Heart left ventricle (tissue), 13 donors: ENCODE data around the gene PIF1.

Experiments used
- POLR2A ChIP-seq, 2 donors: fragments of 450-650 bp; IDR thresholded peaks; one replicate each; pipeline ENCODE4 v1.6.1; 2017; ENCODE audit warnings: antibody characterized with exemption in 2 of 2, mild to moderate bottlenecking in 2 of 2, moderate library complexity in 2 of 2
- TF ChIP-seq, protein P1 (sequence below), 12 donors: fragments of 200-600 bp; sonication (generic) in 4 of 12; IDR thresholded peaks; one replicate each; pipeline versions ENCODE4 v1.5.0 to v1.8.0; 2018 to 2022; ENCODE audit warnings: antibody characterized with exemption in 12 of 12, mild to moderate bottlenecking in 5 of 12
- donor health status: ischemic (EF 13 %, LVEDD 7.1; RV severe dilation, severe dysfunction).
- donor health status: DM: no; HTN: yes; CAD: no.
- donor health status: DM: no; HTN: no; CAD: no.
- donor health status: ischemic (EF 25% LVEDD 6.9; RV normal size, moderate dysfunction).
- donor health status: ischemic (EF 25% LVEDD 5.7; RV mildly dilated, moderate dysfunction).
- donor health status: ischemic (EF 35%, LVEDD 5.7; RV mildly dilated, moderate dysfunction).
- donor health status: nonischemic (EF 11% LVEDD 7.7; RV severe dilation, severe dysfunction).
- donor health status: DM: yes; HTN: yes; CAD: no.
- donor health status: PGD.
- donor health status: ischemic (EF 29% LVEDD 5.4; RV normal size, mild dysfunction).
- donor health status: nonischemic (EF 23%, LVEDD 6.1; RV moderate dilation, normal function).

DNA sequence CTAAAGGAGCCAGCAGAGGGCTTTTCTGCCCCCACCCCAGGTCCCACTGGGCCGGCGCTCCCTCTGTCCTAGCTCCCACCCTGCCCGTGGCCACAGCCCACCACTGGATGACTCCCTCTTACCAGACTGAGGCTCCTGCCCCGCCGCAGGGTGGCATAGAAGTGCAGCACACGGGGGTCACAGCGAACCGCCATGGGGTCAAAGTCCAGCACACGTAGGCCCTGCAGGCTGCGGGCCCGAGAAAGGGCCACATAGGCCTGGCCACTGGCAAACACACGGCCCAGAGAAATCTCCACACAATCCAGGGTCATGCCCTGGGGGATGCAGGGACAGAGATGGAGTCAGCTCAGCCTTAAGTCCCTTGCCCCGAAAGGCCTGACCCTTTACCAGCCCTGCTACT is 9.0 kb downstream of the PIF1 start:
- no peak for TF ChIP-seq POLR2A (IDR thresholded peaks at IDR 0.05)
- TF ChIP-seq, protein P1, sequence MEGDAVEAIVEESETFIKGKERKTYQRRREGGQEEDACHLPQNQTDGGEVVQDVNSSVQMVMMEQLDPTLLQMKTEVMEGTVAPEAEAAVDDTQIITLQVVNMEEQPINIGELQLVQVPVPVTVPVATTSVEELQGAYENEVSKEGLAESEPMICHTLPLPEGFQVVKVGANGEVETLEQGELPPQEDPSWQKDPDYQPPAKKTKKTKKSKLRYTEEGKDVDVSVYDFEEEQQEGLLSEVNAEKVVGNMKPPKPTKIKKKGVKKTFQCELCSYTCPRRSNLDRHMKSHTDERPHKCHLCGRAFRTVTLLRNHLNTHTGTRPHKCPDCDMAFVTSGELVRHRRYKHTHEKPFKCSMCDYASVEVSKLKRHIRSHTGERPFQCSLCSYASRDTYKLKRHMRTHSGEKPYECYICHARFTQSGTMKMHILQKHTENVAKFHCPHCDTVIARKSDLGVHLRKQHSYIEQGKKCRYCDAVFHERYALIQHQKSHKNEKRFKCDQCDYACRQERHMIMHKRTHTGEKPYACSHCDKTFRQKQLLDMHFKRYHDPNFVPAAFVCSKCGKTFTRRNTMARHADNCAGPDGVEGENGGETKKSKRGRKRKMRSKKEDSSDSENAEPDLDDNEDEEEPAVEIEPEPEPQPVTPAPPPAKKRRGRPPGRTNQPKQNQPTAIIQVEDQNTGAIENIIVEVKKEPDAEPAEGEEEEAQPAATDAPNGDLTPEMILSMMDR (IDR thresholded peaks at IDR 0.05) = no peak
